ENCODE data around the gene ADAT3. TPM values are rescaled to one million over a fixed set of nuclear protein-coding genes. Genes with fewer than 3 reads are reported as not detected.

ADAT3 gene
- total and polyA plus RNA-seq, 2 of the 4 experiments (the other 2 are of a cell fraction), result 0.36 to 2.8 TPM

DNA sequence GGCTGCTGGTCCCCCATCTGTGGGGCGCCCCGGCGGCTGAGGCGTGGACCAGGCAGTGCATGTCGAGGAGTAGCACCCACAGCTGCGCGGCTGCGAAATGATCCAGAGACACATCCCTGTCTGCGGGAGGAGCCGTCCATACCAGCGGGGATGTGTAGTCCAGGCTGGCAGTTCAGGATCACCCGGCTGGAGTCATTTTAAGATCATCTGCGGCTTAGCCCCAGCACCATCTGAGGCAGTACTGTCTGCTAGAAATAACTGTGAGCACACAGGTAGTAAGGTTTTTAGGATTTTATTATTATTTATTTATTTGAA is 3.1 kb downstream of the ADAT3 start:
- Histone ChIP-seq H4K5ac (ENCODE audit: low read depth, low read length) (no peak overlapping the region), H3K79me1 (ENCODE audit: low read depth in 1 of 2, low read length in 2 of 2) (peaks cover 17 to 64% of the 10 kb centered on the region in 2 experiments), H2BK5ac (ENCODE audit: low read depth, low read length, poor library complexity, severe bottlenecking) (no peak overlapping the region), H3K27me3 (ENCODE audit: control insufficient read depth, insufficient read depth, low read length) (no peaks in the 10 kb centered on the region), H2AK5ac (ENCODE audit: low read depth, low read length) (no peak overlapping the region), H3K4me1 (ENCODE audit: control insufficient read depth, insufficient read depth, low read length) (peaks cover 10% of the 10 kb centered on the region), H3K18ac (ENCODE audit: low read depth, low read length) (no peak overlapping the region), H3K14ac (replicated peaks; ENCODE audit: low read depth, low read length) (no peak overlapping the region), H2AK9ac (replicated peaks; ENCODE audit: low read depth, low read length, poor library complexity) (no peak overlapping the region), H3K56ac (ENCODE audit: extremely low read depth, insufficient read depth, low read length) (no peak overlapping the region), H2BK15ac (ENCODE audit: low read depth, low read length) (no peak overlapping the region), H4K8ac (ENCODE audit: low read depth in 2 of 2, low read length in 2 of 2) (no peak overlapping the region), H3K4ac (ENCODE audit: low read depth, low read length) (no peak overlapping the region), H2AFZ (replicated peaks; ENCODE audit: low read length, poor library complexity) (no peak overlapping the region), H3K9me1 (ENCODE audit: insufficient read depth, low read length) (peaks cover 13% of the 10 kb centered on the region; the same call in 1 of the 2 replicates), H3K27ac (ENCODE audit: insufficient read depth, low read length) (no peak overlapping the region), H3K4me3 (ENCODE audit: insufficient read depth, low read depth, low read length) (no peak overlapping the region), H3K23ac (ENCODE audit: low read depth, low read length) (no peak overlapping the region), H4K20me1 (ENCODE audit: insufficient read depth, low read length) (peaks cover 46% of the 10 kb centered on the region), H2BK20ac (ENCODE audit: low read depth, low read length) (no peak overlapping the region), H3K36me3 (ENCODE audit: control insufficient read depth, insufficient read depth, low read length) (peaks cover 9% of the 10 kb centered on the region; the same call in 1 of the 2 replicates), H4K91ac (ENCODE audit: insufficient read depth, low read depth, low read length) (no peak overlapping the region), H3K9ac (ENCODE audit: low read depth, low read length) (no peak overlapping the region), H2BK120ac (ENCODE audit: low read depth, low read length) (no peak overlapping the region), H3K9me3 (ENCODE audit: control insufficient read depth, insufficient read depth, low read length) (no peaks in the 10 kb centered on the region), H3K4me2 (ENCODE audit: low read depth, low read length) (no peak overlapping the region)
- TF ChIP-seq RFX5 (IDR thresholded peaks at IDR 0.05; ENCODE audit: low read depth, low read length), result no peak
- TF ChIP-seq RCOR1 (IDR thresholded peaks at IDR 0.05; ENCODE audit: insufficient replicate concordance, low read length), result no peak
- TF ChIP-seq, protein P1, sequence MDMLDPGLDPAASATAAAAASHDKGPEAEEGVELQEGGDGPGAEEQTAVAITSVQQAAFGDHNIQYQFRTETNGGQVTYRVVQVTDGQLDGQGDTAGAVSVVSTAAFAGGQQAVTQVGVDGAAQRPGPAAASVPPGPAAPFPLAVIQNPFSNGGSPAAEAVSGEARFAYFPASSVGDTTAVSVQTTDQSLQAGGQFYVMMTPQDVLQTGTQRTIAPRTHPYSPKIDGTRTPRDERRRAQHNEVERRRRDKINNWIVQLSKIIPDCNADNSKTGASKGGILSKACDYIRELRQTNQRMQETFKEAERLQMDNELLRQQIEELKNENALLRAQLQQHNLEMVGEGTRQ (IDR thresholded peaks at IDR 0.05; ENCODE audit: low read depth, low read length), result no peak
- TF ChIP-seq NFE2L2 (IDR thresholded peaks at IDR 0.05; ENCODE audit: low read depth, low read length), result no peak
- no peak for TF ChIP-seq BHLHE40 (IDR thresholded peaks at IDR 0.05; ENCODE audit: low read depth, low read length)
- TF ChIP-seq CEBPB (IDR thresholded peaks at IDR 0.05; ENCODE audit: low read depth, low read length), result no peak
- TF ChIP-seq MAFK (IDR thresholded peaks at IDR 0.05; ENCODE audit: low read depth, low read length), result no peak
- TF ChIP-seq MXI1 (IDR thresholded peaks at IDR 0.05; ENCODE audit: borderline replicate concordance, low read depth, low read length), result no peak
- TF ChIP-seq POLR2A (IDR thresholded peaks at IDR 0.05; ENCODE audit: low read depth, low read length), result no peak
- TF ChIP-seq, protein P2, sequence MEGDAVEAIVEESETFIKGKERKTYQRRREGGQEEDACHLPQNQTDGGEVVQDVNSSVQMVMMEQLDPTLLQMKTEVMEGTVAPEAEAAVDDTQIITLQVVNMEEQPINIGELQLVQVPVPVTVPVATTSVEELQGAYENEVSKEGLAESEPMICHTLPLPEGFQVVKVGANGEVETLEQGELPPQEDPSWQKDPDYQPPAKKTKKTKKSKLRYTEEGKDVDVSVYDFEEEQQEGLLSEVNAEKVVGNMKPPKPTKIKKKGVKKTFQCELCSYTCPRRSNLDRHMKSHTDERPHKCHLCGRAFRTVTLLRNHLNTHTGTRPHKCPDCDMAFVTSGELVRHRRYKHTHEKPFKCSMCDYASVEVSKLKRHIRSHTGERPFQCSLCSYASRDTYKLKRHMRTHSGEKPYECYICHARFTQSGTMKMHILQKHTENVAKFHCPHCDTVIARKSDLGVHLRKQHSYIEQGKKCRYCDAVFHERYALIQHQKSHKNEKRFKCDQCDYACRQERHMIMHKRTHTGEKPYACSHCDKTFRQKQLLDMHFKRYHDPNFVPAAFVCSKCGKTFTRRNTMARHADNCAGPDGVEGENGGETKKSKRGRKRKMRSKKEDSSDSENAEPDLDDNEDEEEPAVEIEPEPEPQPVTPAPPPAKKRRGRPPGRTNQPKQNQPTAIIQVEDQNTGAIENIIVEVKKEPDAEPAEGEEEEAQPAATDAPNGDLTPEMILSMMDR (conservative IDR thresholded peaks at IDR 0.05; ENCODE audit: low read depth, low read length), result no peak
- in situ Hi-C loops (cut with MboI; ENCODE audit: low sequenced_read_pairs) (no loop called here), dilution Hi-C loops (cut with HindIII; ENCODE audit: low sequenced_read_pairs, unreplicated experiment) (no loop called here), intact Hi-C loops (cut with micrococcal nuclease) (no loop called here)
- DNase-seq, result no peak
- ATAC-seq (ENCODE audit: low read depth), result no peak
- no TSS peak for BruUV-seq (replicated peaks)
- ChIA-PET POLR2A (ENCODE audit: unreplicated experiment) (no interaction called here), CTCF (no interaction called here)
- WGBS, 2 experiments (ENCODE audit: extremely low coverage in 2 of 2, insufficient read length in 1 of 2), result 93% methylated on average over 12 of the region's 13 CpGs; no CpG with 5 or more reads in 1 of the 2 experiments

Data from IMR-90 (cell line).